Measurements from ENCODE around the gene DUSP7. TPM values are rescaled to one million over a fixed set of nuclear protein-coding genes. Genes with fewer than 3 reads are reported as not detected.

DUSP7 gene
- total RNA-seq, 4 donors from 2014 or later, result 5.9 to 15.6 (median 9.7) TPM

- no peak for TF ChIP-seq CTCF (IDR thresholded peaks at IDR 0.05; ENCODE audit: low read depth)
Measured at GRCh38 chr3:52041118-52041731, 15.1 kb downstream of the DUSP7 start.

- no peak for TF ChIP-seq CTCF (IDR thresholded peaks at IDR 0.05; ENCODE audit: low read depth)
Measured at GRCh38 chr3:52040600-52040999, 15.8 kb downstream of the DUSP7 start.

DNA sequence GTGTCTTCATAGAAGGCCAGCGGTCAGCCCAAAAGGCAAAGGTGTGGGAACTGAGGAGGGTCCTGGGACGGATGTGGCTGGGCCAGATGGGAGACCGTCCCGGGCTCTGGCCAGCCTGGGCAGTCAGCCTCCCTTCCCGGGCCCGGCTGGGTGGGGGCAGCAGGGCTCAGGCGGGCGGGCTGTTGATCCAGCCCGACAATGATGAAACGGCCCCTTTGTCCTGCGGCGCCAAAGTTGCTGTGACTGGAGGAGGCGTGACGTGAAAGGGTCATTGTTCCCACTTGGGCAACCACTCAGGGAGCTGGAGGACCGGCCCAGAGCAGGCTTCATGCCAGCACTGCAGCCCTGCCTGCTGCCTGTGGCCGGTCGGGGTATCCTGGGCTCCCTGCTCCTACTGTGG, 16.5 kb downstream of the DUSP7 start:
- TF ChIP-seq CTCF (IDR thresholded peaks at IDR 0.05; ENCODE audit: low read depth), result no peak

DNA sequence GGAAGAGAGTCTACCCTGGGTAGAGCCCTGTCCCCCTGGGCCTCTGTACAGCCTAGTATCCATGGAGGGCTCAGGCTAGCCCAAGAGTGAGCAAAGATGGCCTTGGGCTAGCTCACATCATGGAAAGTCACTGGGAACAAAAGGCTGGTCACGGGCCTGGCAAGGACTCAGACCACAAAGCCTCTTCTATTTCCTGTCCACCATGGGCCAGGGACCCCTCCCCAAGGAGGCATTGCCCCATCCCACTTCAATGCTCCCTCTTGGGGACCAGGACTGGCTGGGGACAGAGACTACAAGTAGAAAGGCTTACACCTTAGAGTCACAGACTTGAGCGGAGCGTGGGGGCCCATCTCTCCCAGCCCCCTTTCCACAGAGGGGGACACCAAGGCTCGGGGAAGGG, 16.9 kb downstream of the DUSP7 start:
- no peak for TF ChIP-seq CTCF (IDR thresholded peaks at IDR 0.05; ENCODE audit: low read depth)

GRCh38 chr3:52038227-52038626, 18.1 kb downstream of the DUSP7 start:
- no peak for TF ChIP-seq CTCF (IDR thresholded peaks at IDR 0.05; ENCODE audit: low read depth)

- TF ChIP-seq CTCF (IDR thresholded peaks at IDR 0.05; ENCODE audit: low read depth), result no peak
Measured at GRCh38 chr3:52037291-52037690, 19.1 kb downstream of the DUSP7 start.

GRCh38 chr3:52036829-52037228, 19.5 kb downstream of the DUSP7 start:
- no peak for TF ChIP-seq CTCF (IDR thresholded peaks at IDR 0.05; ENCODE audit: low read depth)
